ENCODE measurements around the gene GMEB2.

GRCh38 chr20:63545814-63546213, 81.1 kb downstream of the GMEB2 start:
- no peak for TF ChIP-seq CTCF (IDR thresholded peaks at IDR 0.05)
- no peak for TF ChIP-seq POLR2A (IDR thresholded peaks at IDR 0.05)
- no peak for TF ChIP-seq POLR2AphosphoS5 (IDR thresholded peaks at IDR 0.05)
